NCI-H2171 treated with DMSO at 0.1 percent for 48 hours (cell line): ENCODE measurements around the gene ZMAT2.
A peak's percentile ranks its signal among the peaks of the same experiment; 100 is the strongest.
"Not testable (repeated sequence)": the region's sequence is repeated elsewhere in the genome, so short reads cannot be mapped to it uniquely, and the experiment has no call there.

Experiments
- DNase-seq: peaks from one replicate; lab custom pipeline; 2025; lab: John Stamatoyannopoulos, UW

ZMAT2 gene

DNA sequence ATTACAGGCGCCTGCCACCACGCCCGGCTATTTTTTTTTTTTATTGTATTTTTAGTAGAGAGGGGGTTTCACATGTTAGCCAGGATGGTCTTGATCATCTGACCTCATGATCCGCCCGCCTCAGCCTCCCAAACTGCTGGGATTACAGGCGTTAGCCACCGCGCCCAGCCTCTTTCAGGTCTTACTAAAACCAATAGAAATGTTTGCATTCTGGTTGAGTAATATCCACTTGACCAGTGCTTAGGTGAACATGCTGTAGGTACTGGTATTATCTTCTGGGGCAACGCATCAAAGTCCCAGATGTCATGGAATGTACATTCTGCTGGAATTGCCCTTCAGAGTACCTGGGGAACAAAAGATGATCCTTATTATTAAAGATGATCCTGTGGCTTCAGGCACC is 8.5 kb downstream of the ZMAT2 start:
- not testable (repeated sequence) for DNase-seq

DNA sequence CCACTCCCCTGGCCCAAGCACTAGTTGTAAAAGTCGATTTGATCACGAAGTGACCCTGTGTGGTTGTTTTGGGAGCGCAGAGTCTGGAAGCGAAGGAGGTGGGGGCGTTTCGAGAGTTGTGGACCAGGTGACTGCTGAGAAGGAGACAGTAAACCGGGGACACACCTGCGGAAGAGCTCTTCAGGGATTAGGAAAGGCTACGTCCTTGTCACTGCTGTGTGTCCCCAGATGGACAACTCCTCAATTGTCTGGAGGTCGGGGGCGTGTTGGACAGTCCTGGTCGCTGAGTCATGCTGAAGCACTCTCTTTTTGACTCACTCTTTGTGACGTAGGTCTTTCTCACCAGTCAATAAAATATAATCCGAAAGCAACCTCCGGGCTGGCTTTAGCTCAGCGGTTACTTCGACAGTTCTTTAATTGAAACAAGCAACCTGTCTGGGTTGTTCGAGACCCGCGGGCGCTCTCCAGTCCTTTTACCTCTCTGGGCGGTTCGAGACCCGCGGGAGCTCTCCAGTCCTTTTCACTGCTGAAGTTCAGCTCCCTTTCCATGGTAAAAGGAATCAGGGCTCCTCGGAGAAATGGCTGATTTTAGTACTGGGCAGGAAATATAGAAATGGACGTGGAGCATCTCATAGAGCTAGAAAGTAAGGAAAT is 10.8 kb downstream of the ZMAT2 start:
- DNase-seq: peak; percentile 80

DNA sequence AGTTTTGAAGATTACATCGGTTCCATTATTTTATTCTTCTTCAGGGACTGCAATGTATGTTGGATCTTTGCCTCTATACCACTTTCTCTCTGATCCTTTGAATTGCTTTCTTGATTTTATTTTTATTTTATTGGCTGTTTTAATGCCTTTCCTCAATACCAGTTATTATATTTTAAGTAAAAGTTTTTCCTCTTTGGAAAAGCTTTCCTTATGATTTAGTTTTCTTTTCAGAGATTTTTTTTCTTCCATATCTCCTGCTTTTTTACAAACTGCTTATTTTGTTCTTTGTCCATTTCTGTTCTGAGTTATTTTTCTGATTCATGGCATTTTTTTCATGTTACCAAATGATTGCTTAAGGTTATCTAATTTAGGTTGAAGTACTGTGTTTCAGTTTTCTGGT is 11.5 kb downstream of the ZMAT2 start:
- DNase-seq: no peak

DNA sequence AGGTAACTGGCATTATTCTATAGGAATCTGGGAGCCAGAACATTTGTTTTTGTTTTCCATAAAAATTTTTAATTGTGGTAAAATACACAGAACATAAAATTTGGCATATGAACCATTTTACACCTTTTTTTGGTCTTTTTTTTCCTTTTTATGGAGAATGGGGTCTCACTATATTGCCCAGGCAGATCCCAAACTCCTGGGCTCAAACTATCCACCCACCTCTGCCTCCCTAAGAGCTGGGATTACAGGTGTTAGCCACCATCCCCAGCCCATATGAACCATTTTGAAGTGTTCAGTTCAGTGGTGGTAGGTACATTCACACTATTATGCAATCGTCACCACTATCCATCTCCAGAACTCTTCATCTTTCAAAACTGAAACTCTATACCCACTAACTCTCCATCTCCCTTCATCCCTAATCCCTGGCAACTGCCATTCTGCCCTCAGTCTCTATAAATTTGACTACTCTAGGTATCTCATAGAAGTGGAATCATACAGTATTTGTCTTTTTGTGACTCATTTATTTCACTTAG is 13.4 kb downstream of the ZMAT2 start:
- DNase-seq: no peak

DNA sequence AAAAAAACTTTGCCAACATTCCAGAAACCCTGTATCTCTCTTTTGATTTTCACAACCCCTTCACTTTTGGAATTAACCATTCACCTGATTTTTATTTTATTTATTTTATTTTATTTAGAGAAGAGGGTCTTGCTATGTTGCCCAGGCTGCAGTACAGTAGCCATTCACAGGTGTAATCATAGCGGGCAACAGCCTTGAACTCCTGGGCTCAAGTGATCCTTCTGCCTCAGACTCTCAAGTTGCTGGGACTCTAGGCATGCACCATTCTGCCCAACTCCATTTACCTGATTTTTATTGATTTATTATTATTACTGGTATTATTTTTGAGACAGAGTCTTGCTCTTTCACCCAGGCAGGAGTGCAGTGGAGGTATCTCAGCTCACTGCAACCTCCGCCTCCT is 16.0 kb downstream of the ZMAT2 start:
- DNase-seq: not testable (repeated sequence)

DNA sequence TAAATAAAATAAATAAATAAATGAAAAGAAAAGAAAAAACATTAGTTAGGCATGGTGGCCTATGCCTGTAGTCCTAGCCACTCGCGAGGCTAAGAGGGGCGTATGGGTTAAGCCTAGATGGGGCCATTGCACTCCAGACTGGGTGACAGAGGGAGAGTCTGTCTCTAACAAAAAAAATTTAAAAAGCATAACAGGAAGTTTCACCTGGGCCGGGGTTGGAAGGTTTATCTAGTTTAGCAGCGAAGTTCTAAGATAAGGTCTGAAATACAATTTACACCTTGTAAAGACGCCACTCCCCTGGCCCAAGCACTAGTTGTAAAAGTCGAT is 18.0 kb downstream of the ZMAT2 start:
- DNase-seq: no peak

DNA sequence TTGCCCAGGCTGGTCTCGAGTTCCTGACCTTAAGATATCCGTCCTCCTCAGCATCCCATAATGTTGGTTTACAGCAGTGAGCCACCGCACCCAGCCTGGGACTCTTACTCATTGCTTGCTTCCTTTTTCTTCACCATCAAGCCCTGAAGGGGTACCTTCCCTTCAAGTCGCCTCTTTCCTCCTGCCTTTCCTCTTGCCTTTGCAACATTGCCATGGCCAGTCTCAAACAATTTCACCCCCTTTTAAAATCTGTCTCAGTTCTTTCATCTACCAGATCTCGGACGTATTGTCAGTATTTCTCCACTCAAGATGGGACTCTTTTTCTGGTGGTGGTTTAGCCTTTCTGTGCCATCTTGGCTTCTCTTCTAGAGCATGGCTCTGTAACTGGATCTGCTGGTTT is 20.5 kb downstream of the ZMAT2 start:
- DNase-seq: not testable (repeated sequence)

DNA sequence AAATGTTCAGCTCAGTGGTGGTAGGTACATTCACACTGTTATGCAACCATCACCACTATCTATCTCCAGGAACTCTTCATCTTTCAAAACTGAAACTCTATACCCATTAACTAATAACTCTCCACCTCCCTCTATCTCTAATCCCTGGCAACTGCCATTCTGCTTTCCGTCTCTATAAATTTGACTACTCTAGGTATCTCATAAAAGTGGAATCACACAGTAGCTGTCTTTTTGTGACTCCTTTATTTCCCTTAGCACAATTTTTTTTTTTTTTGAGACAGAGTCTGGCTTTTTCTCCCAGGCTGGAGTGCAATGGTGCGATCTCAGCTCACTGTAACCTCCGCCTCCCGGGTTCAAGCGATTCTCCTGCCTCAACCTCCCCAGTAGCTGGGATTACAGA is 21.1 kb downstream of the ZMAT2 start:
- not testable (repeated sequence) for DNase-seq

DNA sequence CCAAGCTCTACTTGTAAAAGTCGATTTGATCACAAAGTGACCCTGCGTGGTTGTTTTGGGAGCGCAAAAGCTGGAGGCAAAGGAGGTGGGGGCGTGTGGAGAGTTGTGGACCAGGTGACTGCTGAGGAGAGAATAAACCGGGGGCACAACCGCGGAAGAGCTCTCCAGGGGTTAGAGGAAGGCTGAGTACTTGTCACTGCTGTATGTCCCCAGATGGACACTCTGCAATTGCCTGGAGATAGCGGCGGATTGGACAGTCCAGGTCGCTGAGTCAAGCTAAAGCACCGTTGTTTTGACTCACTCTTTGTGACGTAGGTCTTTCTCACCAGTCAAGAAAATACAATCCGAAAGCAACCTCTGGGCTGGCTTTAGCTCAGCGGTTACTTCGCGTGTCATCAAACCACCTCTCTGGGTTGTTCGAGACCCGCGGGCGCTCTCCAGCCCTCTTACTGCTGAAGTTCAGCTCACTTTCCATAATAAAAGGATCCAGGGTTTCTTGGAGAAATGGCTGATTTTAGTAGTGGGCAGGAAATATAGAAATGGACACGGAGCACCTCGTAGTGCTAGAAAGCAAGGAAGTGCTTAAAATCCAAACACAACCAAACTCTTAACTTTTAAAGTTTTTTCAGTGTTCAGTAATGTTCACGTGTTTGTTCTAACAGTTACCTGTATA is 25.7 kb downstream of the ZMAT2 start:
- no peak for DNase-seq

DNA sequence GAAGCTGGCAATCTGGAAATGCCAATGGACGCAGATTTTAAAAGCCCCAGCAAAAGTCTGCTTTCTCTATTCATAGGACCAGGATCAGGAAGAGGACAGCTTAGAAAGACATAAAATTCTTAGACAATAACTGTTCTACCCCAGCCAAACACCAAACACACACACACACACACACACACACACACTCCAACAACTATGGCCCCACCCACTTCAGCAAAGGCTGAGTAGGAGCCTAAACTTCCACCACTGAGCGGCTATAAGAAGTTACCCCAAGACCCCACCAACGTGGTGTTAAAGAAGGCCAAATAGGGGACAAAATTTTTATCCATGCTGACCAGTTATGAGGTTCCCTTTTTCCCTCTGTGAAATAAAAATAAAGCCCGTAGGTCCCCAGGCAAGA is 32.9 kb downstream of the ZMAT2 start:
- DNase-seq: no peak

DNA sequence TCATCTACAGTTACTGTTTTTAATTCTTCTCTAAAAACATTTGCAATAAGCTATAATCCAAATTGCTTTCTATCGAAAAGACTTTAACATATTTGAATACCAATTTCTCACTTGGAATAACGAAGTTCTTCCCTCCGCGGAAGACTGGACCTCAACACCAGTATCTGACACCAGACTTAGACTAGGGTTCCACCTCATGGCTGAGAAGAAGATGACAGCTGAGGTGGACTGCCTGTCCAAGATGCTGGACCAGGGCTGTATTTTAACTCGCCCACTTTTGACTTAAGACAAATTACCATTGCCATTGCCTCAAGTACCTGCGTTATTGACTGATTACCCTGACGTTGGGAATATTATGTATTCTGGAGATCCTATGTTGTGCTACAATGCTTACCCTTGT is 34.1 kb downstream of the ZMAT2 start:
- DNase-seq: no peak

DNA sequence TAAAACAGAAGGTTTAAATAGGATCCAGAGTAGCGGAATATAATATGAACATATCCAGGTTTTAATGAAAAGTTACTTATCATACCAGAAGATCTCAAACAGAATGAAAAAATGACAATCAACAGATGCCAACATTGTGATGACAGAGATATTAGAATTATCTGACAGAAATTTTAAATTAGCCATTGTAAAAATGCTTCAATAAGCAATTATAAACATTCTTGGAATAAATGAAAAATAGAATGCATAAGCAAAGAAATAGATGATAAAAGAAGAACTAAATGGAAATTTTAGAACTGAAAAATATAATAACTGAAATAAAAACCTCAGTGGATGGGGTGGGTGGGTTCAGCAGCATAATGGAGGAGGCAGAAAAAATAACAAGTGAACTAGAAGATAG is 37.2 kb downstream of the ZMAT2 start:
- no peak for DNase-seq

DNA sequence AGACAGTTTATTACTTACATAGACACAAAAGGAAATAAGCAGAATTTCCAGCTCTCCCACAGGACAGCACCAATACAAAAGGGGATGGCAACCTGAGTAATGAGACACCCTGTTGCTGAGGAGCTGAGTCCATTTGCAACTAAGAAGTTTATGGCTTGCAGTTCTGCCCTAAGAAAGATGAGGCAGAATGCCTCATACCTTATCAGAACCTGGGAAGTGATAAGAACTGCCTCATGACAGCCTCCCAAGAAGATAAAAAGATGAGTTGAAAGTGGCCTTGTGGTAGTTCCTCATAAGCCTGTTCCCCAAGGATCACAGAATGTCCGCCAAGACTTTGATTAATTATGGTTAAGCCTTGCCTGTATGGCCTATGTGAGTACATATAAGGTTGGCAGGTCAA is 41.7 kb downstream of the ZMAT2 start:
- DNase-seq: no peak

DNA sequence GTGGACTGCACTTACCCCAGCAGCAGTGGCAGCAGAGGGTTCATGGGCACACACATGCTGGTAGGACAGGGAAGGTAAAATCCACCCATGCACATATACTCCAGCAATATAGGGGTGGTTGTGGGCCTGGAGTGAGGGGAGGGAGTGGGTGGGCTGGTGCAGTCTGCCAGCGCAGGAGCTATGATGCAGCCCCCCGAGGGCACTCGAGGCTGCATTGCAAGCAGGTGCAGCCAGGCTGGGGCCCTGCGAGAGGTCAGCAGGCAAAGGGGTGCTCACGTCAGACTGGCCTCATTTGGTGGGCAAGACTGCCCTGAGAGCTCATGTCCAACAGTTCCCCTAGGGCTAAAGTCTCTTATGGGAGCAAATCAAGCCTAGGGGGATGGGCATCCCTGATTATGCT is 53.3 kb downstream of the ZMAT2 start:
- no peak for DNase-seq
